Measurements from ENCODE around the gene LRRC74B.
"Not testable (repeated sequence)": the region's sequence is repeated elsewhere in the genome, so short reads cannot be mapped to it uniquely, and the experiment has no call there.

GRCh38 chr22:21093555-21094137 is 47.9 kb downstream of the LRRC74B start:
- TF ChIP-seq CTCF (conservative IDR thresholded peaks at IDR 0.05 in 1 of 2, IDR thresholded peaks at IDR 0.05 in 1 of 2; ENCODE audit: extremely low read depth in 1 of 2, insufficient read depth in 1 of 2, low read depth in 1 of 2, low read length in 2 of 2); EZH2 (IDR thresholded peaks at IDR 0.05; ENCODE audit: borderline replicate concordance, low read length): not testable (repeated sequence)

All from mammary epithelial cell (primary cell).